Esophagus squamous epithelium (tissue), 4 donors: Measurements from ENCODE around the gene ELF2.

ENCODE experiments used
- CTCF ChIP-seq, 6 experiments: fragments of 450-650 bp in 4 of 6; fragments of 200-600 bp in 2 of 6; sonication (generic) in 2 of 6; IDR thresholded peaks; one replicate each; pipeline ENCODE4 v1.5.1; 2016 to 2019; ENCODE audit warnings: antibody characterized with exemption in 6 of 6, mild to moderate bottlenecking in 4 of 6, moderate library complexity in 4 of 6
- POLR2A ChIP-seq, 4 donors: fragments of 450-650 bp; IDR thresholded peaks; one replicate each; pipeline ENCODE4 v1.6.1; 2017; ENCODE audit warnings: antibody characterized with exemption in 4 of 4, mild to moderate bottlenecking in 4 of 4, moderate library complexity in 3 of 4

- TF ChIP-seq CTCF (IDR thresholded peaks at IDR 0.05) (no peak), POLR2A (IDR thresholded peaks at IDR 0.05) (no peak)
These were observed 34.0 kb downstream of the ELF2 start for GRCh38 chr4:139142980-139143379.
